LNCAP (cell line): ENCODE data around the gene CCDC85B.

ENCODE experiments used
- TF ChIP-seq, protein P1 (sequence below): fragments of 450-650 bp; IDR thresholded peaks from 2 replicates; pipeline ENCODE4 v1.5.1; 2017; ENCODE audit warnings: mild to moderate bottlenecking

The CCDC85B gene

DNA sequence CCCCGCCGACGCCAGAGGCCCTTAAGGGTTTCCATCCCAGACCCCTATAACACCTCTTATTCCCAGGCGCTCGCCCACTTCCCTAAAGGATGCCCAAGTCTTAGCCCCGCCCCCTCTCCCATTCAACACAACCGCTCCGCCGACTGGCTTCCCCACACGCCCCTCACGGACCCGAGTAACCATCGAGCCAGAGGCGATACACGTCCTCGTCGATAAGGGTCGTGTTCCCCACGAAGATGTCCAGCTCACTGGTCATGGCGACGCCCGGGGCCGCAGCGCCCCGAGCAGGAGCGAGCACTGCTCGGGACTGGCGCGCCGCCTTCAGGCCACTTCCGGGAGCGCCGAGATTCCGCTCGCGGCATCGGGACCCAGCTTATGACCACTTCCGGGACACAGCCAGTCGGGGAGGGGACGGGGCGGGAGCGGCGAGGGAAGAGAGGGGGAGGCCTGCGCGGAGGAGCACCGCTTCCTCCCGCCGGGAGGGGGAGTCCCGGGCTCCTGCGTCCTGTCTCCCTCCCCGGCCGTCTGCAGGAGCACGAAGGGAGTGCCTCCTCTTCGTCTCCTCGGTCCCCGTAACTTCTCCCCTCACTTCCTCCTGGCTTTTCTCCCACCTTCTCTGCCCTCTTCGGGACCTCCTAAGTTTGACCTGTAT is 2.2 kb upstream of the CCDC85B start, which contains the start of gene FIBP:
FIBP (minus strand) TSS at position 309 of the 652 bp plus-strand sequence; CDS start at position 256, 53 bp downstream.
- TF ChIP-seq, protein P1, sequence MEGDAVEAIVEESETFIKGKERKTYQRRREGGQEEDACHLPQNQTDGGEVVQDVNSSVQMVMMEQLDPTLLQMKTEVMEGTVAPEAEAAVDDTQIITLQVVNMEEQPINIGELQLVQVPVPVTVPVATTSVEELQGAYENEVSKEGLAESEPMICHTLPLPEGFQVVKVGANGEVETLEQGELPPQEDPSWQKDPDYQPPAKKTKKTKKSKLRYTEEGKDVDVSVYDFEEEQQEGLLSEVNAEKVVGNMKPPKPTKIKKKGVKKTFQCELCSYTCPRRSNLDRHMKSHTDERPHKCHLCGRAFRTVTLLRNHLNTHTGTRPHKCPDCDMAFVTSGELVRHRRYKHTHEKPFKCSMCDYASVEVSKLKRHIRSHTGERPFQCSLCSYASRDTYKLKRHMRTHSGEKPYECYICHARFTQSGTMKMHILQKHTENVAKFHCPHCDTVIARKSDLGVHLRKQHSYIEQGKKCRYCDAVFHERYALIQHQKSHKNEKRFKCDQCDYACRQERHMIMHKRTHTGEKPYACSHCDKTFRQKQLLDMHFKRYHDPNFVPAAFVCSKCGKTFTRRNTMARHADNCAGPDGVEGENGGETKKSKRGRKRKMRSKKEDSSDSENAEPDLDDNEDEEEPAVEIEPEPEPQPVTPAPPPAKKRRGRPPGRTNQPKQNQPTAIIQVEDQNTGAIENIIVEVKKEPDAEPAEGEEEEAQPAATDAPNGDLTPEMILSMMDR = peak; percentile 87

DNA sequence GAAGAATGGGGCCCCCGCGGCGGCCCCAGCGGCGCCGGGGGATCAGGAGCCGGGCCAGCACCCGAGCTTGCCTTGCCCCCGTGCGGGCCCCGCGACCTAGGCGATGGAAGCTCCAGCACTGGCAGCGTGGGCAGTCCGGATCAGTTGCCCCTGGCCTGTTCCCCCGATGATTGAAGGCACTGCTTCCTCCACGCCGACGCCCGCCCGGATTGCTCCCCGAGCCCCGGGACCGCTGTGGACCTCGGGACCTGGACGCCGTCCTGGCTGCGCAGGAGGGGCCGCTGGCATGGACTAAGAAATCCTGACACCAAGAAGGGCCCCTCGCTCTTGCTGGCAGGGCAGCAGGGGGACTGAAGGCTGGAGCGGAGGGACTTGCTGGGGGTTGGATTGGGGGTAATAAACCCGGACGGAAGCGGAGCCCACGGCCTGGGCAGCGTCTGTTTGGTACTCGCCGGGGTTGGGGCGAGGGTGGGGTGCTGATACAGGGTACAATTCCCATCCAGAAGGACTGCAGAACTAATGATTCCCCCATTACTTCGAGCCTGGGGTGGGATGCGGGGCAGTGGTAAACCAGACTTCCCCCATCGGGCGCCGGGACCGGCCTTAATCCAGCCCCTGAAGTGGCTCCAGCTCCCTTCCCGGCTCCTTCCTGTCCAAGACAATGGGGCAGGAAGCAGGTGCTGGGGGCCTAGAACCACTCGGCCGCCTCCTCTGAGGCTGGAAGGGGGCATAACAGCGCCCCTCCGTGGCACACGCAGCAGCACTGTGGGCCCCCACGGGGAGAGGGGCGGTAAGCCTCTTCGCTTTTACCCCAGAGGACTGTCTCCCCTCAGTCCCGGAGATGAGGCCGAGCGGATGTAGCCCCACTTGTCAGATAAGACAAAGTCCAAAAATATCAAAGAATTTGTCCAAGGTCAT is 1.0 kb downstream of the CCDC85B start:
- TF ChIP-seq, protein P1 = no peak

DNA sequence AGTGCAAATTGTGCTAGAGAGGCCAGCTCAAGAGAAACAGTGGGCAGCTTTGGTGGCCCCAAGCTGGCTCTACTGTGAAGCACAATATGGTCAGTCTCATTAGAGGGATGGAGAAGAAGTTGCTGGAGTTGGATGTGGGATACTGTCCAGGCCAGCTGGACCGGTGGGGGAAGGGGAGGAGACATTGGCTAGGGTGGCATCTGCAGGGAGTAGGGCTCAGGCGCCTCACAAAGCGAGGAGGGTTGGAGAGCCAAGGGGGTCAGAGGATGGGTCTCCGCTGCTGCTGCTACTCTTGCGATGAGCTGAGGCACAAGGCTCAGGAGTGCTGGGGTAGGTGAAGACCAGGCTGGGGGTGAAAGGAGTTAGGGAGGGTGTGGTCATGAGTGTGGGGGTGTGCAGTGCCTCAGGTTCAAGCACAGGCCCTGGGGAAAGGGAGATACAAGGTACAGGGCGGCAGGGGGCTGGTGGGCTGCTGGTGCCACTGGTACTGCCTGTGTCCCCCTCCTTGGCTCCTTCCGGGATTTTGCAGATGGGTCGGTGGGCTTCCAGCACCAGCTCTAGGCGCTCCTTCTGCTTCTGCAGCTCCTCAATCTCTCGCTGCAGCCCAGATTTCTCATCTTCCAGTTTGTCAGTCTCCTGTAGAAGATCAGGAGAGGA is 2.3 kb downstream of the CCDC85B start:
- TF ChIP-seq, protein P1 = no peak

DNA sequence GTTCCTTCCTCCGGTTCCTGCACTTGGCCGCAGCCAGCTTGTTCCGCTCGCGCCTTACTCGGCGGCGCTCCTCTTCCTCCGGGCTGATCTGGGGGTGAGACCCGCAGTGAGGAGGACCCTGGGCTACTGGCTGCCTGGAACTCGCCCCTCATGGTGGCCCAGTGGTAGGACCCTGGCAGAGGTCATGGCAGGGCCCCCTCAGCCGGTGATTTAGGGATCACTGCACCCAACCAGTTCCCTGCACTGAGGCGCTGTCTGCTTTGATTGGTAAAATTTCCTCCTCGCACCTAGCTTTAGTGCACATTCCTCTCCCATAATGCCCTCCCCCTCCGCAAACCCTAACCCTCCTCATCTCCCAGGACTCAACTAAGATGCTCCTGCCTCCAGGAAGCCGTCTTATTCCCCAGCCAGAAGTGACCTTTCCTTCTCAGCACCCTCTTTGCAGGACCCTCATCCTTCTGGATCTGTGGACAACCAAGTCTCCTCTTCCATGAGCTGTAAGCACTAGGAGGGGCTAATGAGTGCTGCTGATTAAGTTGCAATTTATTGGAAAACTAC is 3.6 kb downstream of the CCDC85B start:
- TF ChIP-seq, protein P1 = no peak

DNA sequence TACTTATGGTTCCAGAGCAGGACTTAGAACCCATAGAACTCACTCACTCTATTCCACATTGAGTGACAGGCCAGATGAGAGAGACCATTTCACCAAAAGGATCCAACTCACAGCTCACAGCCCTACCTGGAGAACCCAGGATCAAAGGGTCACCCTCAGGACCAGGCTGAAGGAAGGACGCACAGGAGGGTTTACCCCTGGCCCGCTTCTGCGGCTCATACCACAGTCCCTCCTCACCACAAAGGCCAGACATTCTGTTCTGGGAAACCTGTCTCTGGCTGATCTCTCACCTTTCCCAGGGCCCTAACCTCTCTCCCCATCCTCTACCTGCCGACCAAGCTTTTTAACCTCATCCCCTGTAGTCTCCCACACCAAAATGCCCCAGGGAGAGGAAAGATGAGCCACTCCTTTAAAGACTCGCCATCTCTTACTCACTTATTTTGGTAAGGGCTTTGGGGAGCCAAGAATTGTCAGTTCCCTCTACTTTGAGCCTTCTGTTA is 5.1 kb downstream of the CCDC85B start:
- TF ChIP-seq, protein P1 = no peak

DNA sequence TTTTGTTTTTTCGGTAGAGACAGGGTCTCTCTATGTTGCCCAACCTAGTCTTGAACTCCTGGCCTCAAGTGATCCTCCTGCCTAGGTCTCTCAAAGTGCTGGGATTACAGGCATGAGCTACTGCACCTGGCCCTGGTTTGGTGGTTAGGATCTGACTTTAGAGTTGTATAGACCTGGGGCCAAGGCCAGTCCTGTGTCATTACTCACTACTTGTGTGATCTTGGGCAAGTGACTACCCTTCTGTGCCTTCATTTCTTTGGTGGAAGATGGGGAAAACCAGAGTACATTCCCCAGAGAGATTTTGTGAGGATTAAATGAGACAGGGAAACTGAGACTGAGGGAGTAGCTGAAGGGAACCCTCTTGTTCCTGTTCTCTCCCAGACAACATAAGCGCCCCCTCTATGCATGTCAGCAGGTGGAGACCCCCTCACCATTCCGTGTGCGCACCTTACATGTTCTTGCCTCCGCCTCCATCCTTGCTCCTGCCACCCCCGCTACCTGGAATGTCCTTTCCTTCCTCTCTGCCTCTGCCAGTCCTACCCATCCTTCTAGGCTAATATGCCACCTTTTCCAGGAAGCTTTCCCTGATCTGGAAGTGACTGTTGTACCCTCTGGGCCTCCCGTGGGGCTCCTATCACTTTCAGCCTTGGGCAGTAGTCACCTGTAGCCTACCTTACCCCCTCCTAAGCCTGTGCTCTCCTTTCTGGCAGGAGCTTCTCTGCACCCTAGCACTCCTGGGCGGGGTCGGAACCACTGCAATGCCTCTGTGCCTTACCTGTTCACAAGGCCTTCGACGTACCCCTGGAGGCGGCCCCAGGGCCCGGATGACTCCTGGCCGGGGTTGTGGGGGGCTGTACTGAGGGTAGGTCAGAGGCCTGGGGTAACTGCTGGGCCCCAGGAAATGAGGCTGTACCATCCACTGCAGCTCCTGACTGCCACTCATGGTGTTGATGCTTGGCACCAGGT is 5.8 kb downstream of the CCDC85B start:
- TF ChIP-seq, protein P1 = no peak
